HG03108 (cell line): Measurements from ENCODE around the gene CYP4F2.
"Not testable (repeated sequence)": the region's sequence is repeated elsewhere in the genome, so short reads cannot be mapped to it uniquely, and the experiment has no call there.

Source experiments
- ATAC-seq: cut with Tn5 transposase; IDR thresholded peaks from one replicate; pipeline ENCODE4 v1.9.1; 2021; ENCODE audit warnings: moderate library complexity; ENCODE audit not compliant: unreplicated experiment

CYP4F2 gene

GRCh38 chr19:15897738-15898276 is at the start of gene CYP4F2:
Gene CYP4F2 (minus strand): TSS chr19:15898074. CDS start chr19:15897611, 463 bp downstream.
- ATAC-seq, result no peak

GRCh38 chr19:15945301-15945700 is 47.4 kb upstream of the CYP4F2 start:
- no peak for ATAC-seq

- no peak for ATAC-seq
Observed at GRCh38 chr19:15944401-15944800, 46.5 kb upstream of the CYP4F2 start.

GRCh38 chr19:15937771-15938170 is 39.9 kb upstream of the CYP4F2 start:
- ATAC-seq, result no peak

- ATAC-seq, result no peak
Observed at GRCh38 chr19:15936950-15937349, 39.1 kb upstream of the CYP4F2 start.

GRCh38 chr19:15936173-15936572 is 38.3 kb upstream of the CYP4F2 start:
- ATAC-seq, result no peak

- ATAC-seq, result no peak
Observed at GRCh38 chr19:15935167-15935702, 37.4 kb upstream of the CYP4F2 start.

GRCh38 chr19:15934332-15935078 is 36.6 kb upstream of the CYP4F2 start, which contains the start of gene CYP4F11:
Gene CYP4F11 (minus strand): TSS chr19:15934529. CDS start chr19:15934408, 121 bp downstream.
- no peak for ATAC-seq

- not testable (repeated sequence) for ATAC-seq
Observed at GRCh38 chr19:15933761-15934331, 36.0 kb upstream of the CYP4F2 start.

- ATAC-seq, result no peak
Observed at GRCh38 chr19:15928321-15928720, 30.4 kb upstream of the CYP4F2 start.

GRCh38 chr19:15926484-15926883 is 28.6 kb upstream of the CYP4F2 start:
- ATAC-seq, result no peak

GRCh38 chr19:15923702-15924101 is 25.8 kb upstream of the CYP4F2 start:
- ATAC-seq, result no peak

GRCh38 chr19:15922021-15922420 is 24.1 kb upstream of the CYP4F2 start:
- no peak for ATAC-seq

GRCh38 chr19:15919243-15919642 is 21.4 kb upstream of the CYP4F2 start:
- ATAC-seq, result no peak

GRCh38 chr19:15915109-15915508 is 17.2 kb upstream of the CYP4F2 start:
- no peak for ATAC-seq

- no peak for ATAC-seq
Observed at GRCh38 chr19:15913830-15914229, 16.0 kb upstream of the CYP4F2 start.

- ATAC-seq, result no peak
Observed at GRCh38 chr19:15913384-15913783, 15.5 kb upstream of the CYP4F2 start.

GRCh38 chr19:15911599-15912235 is 13.8 kb upstream of the CYP4F2 start:
- ATAC-seq, result no peak

- no peak for ATAC-seq
Observed at GRCh38 chr19:15905026-15905425, 7.2 kb upstream of the CYP4F2 start.

- not testable (repeated sequence) for ATAC-seq
Observed at GRCh38 chr19:15902898-15903297, 5.0 kb upstream of the CYP4F2 start.

GRCh38 chr19:15902254-15902653 is 4.4 kb upstream of the CYP4F2 start:
- ATAC-seq, result no peak
